ENCODE measurements around the gene TIMM13.

- TF ChIP-seq CTCF (IDR thresholded peaks at IDR 0.05), result no peak
- no peak for TF ChIP-seq EZH2 (IDR thresholded peaks at IDR 0.05; ENCODE audit: borderline replicate concordance, insufficient read depth, low read depth, low read length, poor library complexity, severe bottlenecking)
Measured at GRCh38 chr19:2436926-2437325, 9.5 kb upstream of the TIMM13 start.

All from B cell (primary cell).